SKM-1 treated with dmso at 0.1 percent for 144 hours (cell line): ENCODE measurements around the gene OTOP3.

Source experiments
- DNase-seq: peaks from one replicate; lab custom pipeline; 2025; ENCODE audit not compliant: unreplicated experiment; lab: John Stamatoyannopoulos, UW

Gene OTOP3

GRCh38 chr17:74938194-74938950, 2.7 kb downstream of the OTOP3 start:
- DNase-seq, result no peak

GRCh38 chr17:74939534-74939933, 3.8 kb downstream of the OTOP3 start:
- no peak for DNase-seq

- no peak for DNase-seq
Observed at GRCh38 chr17:74941128-74941725, 5.5 kb downstream of the OTOP3 start.

GRCh38 chr17:74943808-74944522, 8.3 kb downstream of the OTOP3 start:
- DNase-seq, result no peak

- no peak for DNase-seq
Observed at GRCh38 chr17:74945543-74945942, 9.8 kb downstream of the OTOP3 start.

GRCh38 chr17:74946641-74947040, 10.9 kb downstream of the OTOP3 start:
- no peak for DNase-seq

- no peak for DNase-seq
Observed at GRCh38 chr17:74947041-74947754, 11.5 kb downstream of the OTOP3 start.

GRCh38 chr17:74949455-74950115, 13.9 kb downstream of the OTOP3 start:
- DNase-seq, result no peak

GRCh38 chr17:74950207-74950606, 14.5 kb downstream of the OTOP3 start:
- no peak for DNase-seq

GRCh38 chr17:74951065-74951464, 15.4 kb downstream of the OTOP3 start:
- no peak for DNase-seq

GRCh38 chr17:74951680-74952421, 16.2 kb downstream of the OTOP3 start:
- no peak for DNase-seq

- DNase-seq, result no peak
Observed at GRCh38 chr17:74952431-74953133, 16.9 kb downstream of the OTOP3 start.

GRCh38 chr17:74953134-74953687, 17.5 kb downstream of the OTOP3 start:
- DNase-seq, result no peak

GRCh38 chr17:74954115-74954514, 18.4 kb downstream of the OTOP3 start:
- no peak for DNase-seq

- no peak for DNase-seq
Observed at GRCh38 chr17:74954665-74955421, 19.1 kb downstream of the OTOP3 start.

- DNase-seq, result no peak
Observed at GRCh38 chr17:74956093-74956492, 20.4 kb downstream of the OTOP3 start.

- DNase-seq, result peak; percentile 42
Observed at GRCh38 chr17:74957935-74958740, 22.4 kb downstream of the OTOP3 start.
